ENCODE results near the gene PDE4B. TPM values are rescaled to one million over a fixed set of nuclear protein-coding genes. Genes with fewer than 3 reads are reported as not detected.

The PDE4B gene
- total and polyA plus RNA-seq, 10 of the 15 experiments (the other 5 are each of a cell fraction or from before 2014, with no cell fraction given): 3.0 to 13.2 (median 5.7) TPM

- ATAC-seq (peak; percentile 51), FAIRE-seq (no peak), DNase-seq (ENCODE audit: low read depth, low spot score) (no peak)
- 17% methylated on average over 3 of the region's 3 CpGs for WGBS (ENCODE audit: insufficient coverage, insufficient replicate concordance, low lambda C conversion rate, missing lambda C conversion rate)
- BruUV-seq (replicated peaks): no TSS peak
- POLR2A ChIA-PET: interaction anchor here (1.0 to 1.1 kb wide), 2 partner anchors 9 to 15 kb away, joined by 3 read pairs; no protein-coding TSS in a partner anchor
- peaks cover 16% of the 10 kb centered on the region for H3K4me1 ChIP-seq (ENCODE audit: control insufficient read depth, insufficient read depth, low read length)
- H3K79me2 ChIP-seq (ENCODE audit: control insufficient read depth, insufficient read depth, low read length): no peaks in the 10 kb centered on the region; the same call in none of the 2 replicates
- RAD21 ChIA-PET (ENCODE audit: unreplicated experiment): interaction anchor here (1.0 to 6.0 kb wide), 11 partner anchors 9 to 108 kb away, joined by 3 to 70 read pairs (median 5); no protein-coding TSS in a partner anchor
- peaks cover 6 to 13% of the 10 kb centered on the region in 2 experiments for H3K36me3 ChIP-seq (ENCODE audit: control insufficient read depth in 2 of 2, insufficient read depth in 2 of 2, low read length in 1 of 2)
- no peaks in the 10 kb centered on the region for H4K20me1 ChIP-seq (ENCODE audit: control insufficient read depth, insufficient read depth)
- no peak overlapping the region for H2AFZ ChIP-seq (ENCODE audit: control insufficient read depth, low read depth, low read length)
- H3K27ac ChIP-seq (ENCODE audit: control insufficient read depth, insufficient read depth): no peak overlapping the region
- no peak overlapping the region for H3K4me2 ChIP-seq (ENCODE audit: control insufficient read depth, insufficient read depth)
- CTCF ChIA-PET: interaction anchor here (0.6 to 24.3 kb wide), 21 partner anchors 9 to 396 kb away, joined by 3 to 396 read pairs (median 5); no protein-coding TSS in a partner anchor
- intact Hi-C loops (cut with micrococcal nuclease; ENCODE audit: unreplicated experiment): no loop called here
- no peaks in the 10 kb centered on the region for H3K9me3 ChIP-seq (replicated peaks; ENCODE audit: control insufficient read depth, insufficient read depth, low read length)
- no peaks in the 10 kb centered on the region for H3K27me3 ChIP-seq (replicated peaks in 1 of 2; ENCODE audit: control insufficient read depth in 2 of 2, insufficient read depth in 2 of 2, low read length in 1 of 2)
- H3K4me3 ChIP-seq: no peak overlapping the region
- in situ Hi-C loops (cut with MboI): no loop called here
- H3K9ac ChIP-seq (ENCODE audit: control insufficient read depth, insufficient read depth, low read length): no peak overlapping the region
- SMC1A ChIA-PET (ENCODE audit: uncharacterized antibody, unreplicated experiment): interaction anchor here (0.7 to 23.1 kb wide), 17 partner anchors 9 to 401 kb away, joined by 3 to 463 read pairs (median 6); no protein-coding TSS in a partner anchor
- TF ChIP-seq POU2F2 (IDR thresholded peaks at IDR 0.05; ENCODE audit: borderline replicate concordance, low read depth, low read length) (0 out of 3 replicates have a peak, but pooled peaks have one; percentile 8), ZBTB40 (IDR thresholded peaks at IDR 0.05; ENCODE audit: borderline replicate concordance) (no peak), ZBTB11 (CRISPR knock-in tag; IDR thresholded peaks at IDR 0.05) (no peak), BHLHE40 (IDR thresholded peaks at IDR 0.05; ENCODE audit: borderline replicate concordance in 1 of 2, low read depth in 2 of 2, low read length in 1 of 2) (no peak), MEF2B (IDR thresholded peaks at IDR 0.05; ENCODE audit: partially characterized antibody, poor library complexity, severe bottlenecking) (peak; percentile 87), SMC3 (IDR thresholded peaks at IDR 0.05; ENCODE audit: borderline replicate concordance, low read length) (peak; percentile 61; the same call in 1 of the 2 replicates), ESRRA (IDR thresholded peaks at IDR 0.05; ENCODE audit: low read length) (no peak), IKZF1 (conservative IDR thresholded peaks at IDR 0.05) (peak; percentile 44), ZNF24 (IDR thresholded peaks at IDR 0.05) (no peak), JUND (IDR thresholded peaks at IDR 0.05; ENCODE audit: low read depth, low read length) (no peak), EED (IDR thresholded peaks at IDR 0.05; ENCODE audit: low read depth) (0 out of 2 replicates have a peak, but pooled peaks have one; percentile 30), CTCF (IDR thresholded peaks at IDR 0.05 in 2 of 3, conservative IDR thresholded peaks at IDR 0.05 in 1 of 3; ENCODE audit: control insufficient read depth in 2 of 3, extremely low read depth in 1 of 3, insufficient read depth in 1 of 3, low read depth in 3 of 3, low read length in 3 of 3) (peak; percentile 30 to 44 (median 37); a peak in 4 of 6 replicates)
These were observed 567.6 kb downstream of the PDE4B start for GRCh38 chr1:66360285-66360724.

Measured in GM12878 (cell line).